ENCODE results near the gene NOX1.

The NOX1 gene

GRCh38 chrX:100874325-100874724 is at the start of gene NOX1:
Gene NOX1 (minus strand): TSS chrX:100874359. CDS start chrX:100874139, 220 bp downstream.
- Mint-ChIP-seq H3K4me1 (ENCODE audit: low read depth) (no peaks in the 10 kb centered on the region), H3K27ac (no peak within 1 kb of the TSS), H3K27me3 (peaks cover 27% of the 10 kb centered on the region), H3K4me3 (no peak within 1 kb of the TSS), H3K9me3 (no peaks in the 10 kb centered on the region), H3K36me3 (ENCODE audit: low read depth) (no peaks in the 10 kb centered on the region)
- DNase-seq: no peak

DNA sequence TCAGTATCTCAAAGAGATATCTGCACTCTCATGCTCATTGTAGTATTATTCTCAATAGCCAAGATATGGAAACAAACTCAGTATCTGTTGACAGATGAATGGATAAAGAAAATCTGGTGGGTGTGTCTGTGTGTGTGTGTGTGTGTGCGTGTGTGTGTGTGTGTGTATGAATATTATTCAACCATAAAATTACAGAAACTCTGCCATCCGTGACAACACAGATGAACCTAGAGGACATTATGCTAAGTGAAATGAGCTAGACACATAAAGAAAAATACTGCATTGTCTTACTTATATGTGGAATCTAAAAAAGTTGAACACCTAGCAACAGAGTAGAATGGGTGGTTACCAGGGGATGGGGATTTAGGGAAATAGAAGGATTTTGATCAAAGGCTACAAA is 41.4 kb upstream of the NOX1 start:
- H3K36me3 Mint-ChIP-seq (ENCODE audit: low read depth): no peaks in the 10 kb centered on the region
- peaks cover 4% of the 10 kb centered on the region for H3K27me3 Mint-ChIP-seq
- no peak overlapping the region for H3K4me3 Mint-ChIP-seq
- no peaks in the 10 kb centered on the region for H3K9me3 Mint-ChIP-seq
- H3K4me1 Mint-ChIP-seq (ENCODE audit: low read depth): no peaks in the 10 kb centered on the region
- no peak overlapping the region for H3K27ac Mint-ChIP-seq
- no peak for DNase-seq

- DNase-seq: no peak
Measured at GRCh38 chrX:100913111-100913510, 39.0 kb upstream of the NOX1 start.

DNA sequence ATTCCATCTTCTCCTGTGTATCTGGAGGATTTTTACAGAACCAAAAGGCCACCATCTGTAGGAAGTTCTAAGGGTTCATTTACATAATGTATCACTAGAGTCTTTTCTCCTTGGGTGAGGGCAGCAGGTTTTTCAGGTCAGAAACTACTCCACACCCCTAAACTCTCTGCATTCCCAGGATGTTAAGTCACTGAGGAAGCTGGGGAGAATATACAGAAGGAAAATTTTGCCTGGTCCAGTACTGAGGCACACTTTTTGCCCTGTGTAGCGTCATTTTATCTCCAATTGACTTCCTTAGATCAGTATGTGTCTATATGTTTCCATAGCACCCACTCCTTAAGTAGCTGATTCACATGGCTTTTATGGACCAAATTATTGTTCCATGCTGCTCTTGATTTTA is 37.6 kb upstream of the NOX1 start:
- DNase-seq: no peak
- Mint-ChIP-seq H3K4me3 (no peak overlapping the region), H3K9me3 (no peaks in the 10 kb centered on the region), H3K27me3 (peaks cover 16% of the 10 kb centered on the region), H3K4me1 (ENCODE audit: low read depth) (no peaks in the 10 kb centered on the region), H3K27ac (no peak overlapping the region), H3K36me3 (ENCODE audit: low read depth) (no peaks in the 10 kb centered on the region)

More at GRCh38 chrX:100913111-100913510, 39.0 kb upstream of the NOX1 start:
- no peaks in the 10 kb centered on the region for H3K9me3 Mint-ChIP-seq
- H3K4me1 Mint-ChIP-seq (ENCODE audit: low read depth): no peaks in the 10 kb centered on the region
- no peaks in the 10 kb centered on the region for H3K36me3 Mint-ChIP-seq (ENCODE audit: low read depth)
- H3K27ac Mint-ChIP-seq: no peak overlapping the region
- H3K4me3 Mint-ChIP-seq: no peak overlapping the region
- peaks cover 11% of the 10 kb centered on the region for H3K27me3 Mint-ChIP-seq

DNA sequence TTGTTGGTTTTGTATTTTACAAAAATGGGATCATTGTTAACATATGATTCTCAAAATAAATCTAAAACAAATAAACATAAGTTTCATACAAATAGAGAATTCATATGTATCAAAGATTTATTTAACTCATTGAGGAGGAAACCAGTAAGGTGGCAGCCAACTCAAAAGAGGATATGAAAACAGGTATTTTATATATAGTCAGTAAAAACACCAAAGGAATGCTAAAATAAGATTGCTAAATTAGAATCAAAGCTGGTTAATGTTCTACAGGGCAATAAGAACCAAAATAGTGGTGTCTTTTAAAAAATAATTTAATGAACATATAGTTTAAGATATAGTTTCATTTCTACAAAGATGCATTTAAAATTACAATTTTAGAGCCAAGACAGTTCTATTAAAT is 31.5 kb upstream of the NOX1 start:
- no peaks in the 10 kb centered on the region for H3K4me1 Mint-ChIP-seq (ENCODE audit: low read depth)
- H3K9me3 Mint-ChIP-seq: no peaks in the 10 kb centered on the region
- H3K27ac Mint-ChIP-seq: no peak overlapping the region
- no peak overlapping the region for H3K4me3 Mint-ChIP-seq
- DNase-seq: no peak
- H3K36me3 Mint-ChIP-seq (ENCODE audit: low read depth): no peaks in the 10 kb centered on the region
- H3K27me3 Mint-ChIP-seq: peaks cover 21% of the 10 kb centered on the region

DNA sequence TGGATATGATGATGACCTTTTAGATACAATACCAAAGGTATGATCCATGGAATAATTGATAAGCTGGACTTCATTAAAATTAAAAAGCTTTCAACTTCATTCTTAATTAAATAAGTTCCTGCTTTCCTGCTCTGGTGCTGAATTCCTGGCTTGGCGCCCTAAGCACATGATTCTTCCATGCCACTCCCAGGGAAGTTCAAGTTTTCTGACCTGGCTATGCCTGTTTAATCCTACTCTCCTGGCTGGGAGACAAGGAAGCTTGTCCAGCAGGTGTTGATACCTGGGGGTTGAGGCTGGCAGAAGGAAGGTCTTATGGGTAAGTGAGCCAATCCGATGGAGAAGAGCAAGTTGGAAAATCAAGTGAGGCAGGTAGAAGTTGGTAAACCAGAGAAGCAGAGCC is 30.3 kb upstream of the NOX1 start:
- Mint-ChIP-seq H3K9me3 (no peaks in the 10 kb centered on the region), H3K36me3 (ENCODE audit: low read depth) (no peaks in the 10 kb centered on the region), H3K27ac (no peak overlapping the region), H3K27me3 (peaks cover 19% of the 10 kb centered on the region), H3K4me1 (ENCODE audit: low read depth) (no peaks in the 10 kb centered on the region), H3K4me3 (no peak overlapping the region)
- DNase-seq: no peak

DNA sequence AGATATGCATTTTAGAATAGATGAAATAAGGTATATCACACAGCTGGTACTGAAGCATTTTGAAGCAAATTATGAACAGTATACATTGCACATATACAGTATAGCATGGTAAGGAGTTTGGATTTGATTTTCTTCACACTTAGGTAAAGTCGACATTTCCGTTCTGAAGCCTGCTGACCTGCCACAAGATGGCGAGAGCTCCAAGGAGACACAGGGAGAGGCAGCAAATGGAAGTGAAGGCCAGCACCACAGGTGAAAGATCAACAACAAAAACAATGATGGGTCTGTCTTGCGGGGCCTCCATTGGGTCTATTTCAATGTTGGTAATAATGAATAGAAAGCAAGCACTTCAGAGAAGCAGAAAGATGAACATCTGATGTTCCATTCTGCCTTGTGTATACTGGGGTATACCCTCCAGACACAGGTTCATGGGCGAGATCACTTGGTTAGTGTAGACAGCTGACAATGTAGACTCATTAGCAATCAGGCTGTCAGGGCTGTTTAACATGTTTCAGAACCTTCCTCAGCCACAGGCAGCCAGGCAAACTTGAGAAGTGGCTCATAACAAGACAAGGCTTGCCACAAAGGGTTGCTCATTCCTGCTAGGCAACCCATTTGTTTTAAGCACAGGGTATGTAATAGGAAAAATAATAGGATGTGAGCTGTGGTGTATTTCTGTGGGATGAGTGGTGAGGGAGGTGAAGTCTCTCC is 21.4 kb upstream of the NOX1 start:
- H3K27me3 Mint-ChIP-seq: peaks cover 5% of the 10 kb centered on the region
- no peak overlapping the region for H3K27ac Mint-ChIP-seq
- DNase-seq: no peak
- no peak overlapping the region for H3K4me3 Mint-ChIP-seq
- no peaks in the 10 kb centered on the region for H3K36me3 Mint-ChIP-seq (ENCODE audit: low read depth)
- H3K4me1 Mint-ChIP-seq (ENCODE audit: low read depth): no peaks in the 10 kb centered on the region
- no peaks in the 10 kb centered on the region for H3K9me3 Mint-ChIP-seq

DNA sequence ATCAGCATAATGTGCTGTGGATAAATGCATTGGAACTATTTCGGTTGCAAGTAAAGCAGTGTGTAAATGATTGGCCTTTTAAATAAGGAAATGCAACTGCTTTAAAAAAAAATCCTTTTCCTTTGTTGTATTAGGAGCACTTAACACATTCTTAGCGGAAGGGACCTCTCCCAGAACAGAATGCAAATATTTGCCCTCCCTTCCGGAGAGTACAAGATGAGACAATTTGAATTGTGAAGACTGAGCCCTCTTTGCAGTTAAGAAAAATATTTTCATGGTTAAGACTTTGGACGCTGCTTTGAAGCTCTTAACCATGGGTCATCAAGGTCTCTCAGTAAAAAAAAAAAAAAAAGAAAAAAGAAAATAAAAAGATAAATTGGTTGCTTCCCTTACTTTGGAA is 9.5 kb upstream of the NOX1 start:
- Mint-ChIP-seq H3K27ac (no peak overlapping the region), H3K36me3 (ENCODE audit: low read depth) (no peaks in the 10 kb centered on the region), H3K4me3 (no peak overlapping the region), H3K9me3 (no peaks in the 10 kb centered on the region), H3K4me1 (ENCODE audit: low read depth) (peaks cover 3% of the 10 kb centered on the region), H3K27me3 (peaks cover 39% of the 10 kb centered on the region)
- no peak for DNase-seq

- Mint-ChIP-seq H3K4me3 (no peak overlapping the region), H3K9me3 (no peaks in the 10 kb centered on the region), H3K27ac (no peak overlapping the region), H3K4me1 (ENCODE audit: low read depth) (peaks cover 3% of the 10 kb centered on the region), H3K27me3 (peaks cover 28% of the 10 kb centered on the region), H3K36me3 (ENCODE audit: low read depth) (no peaks in the 10 kb centered on the region)
- no peak for DNase-seq
Measured at GRCh38 chrX:100880368-100880767, 6.2 kb upstream of the NOX1 start.

GRCh38 chrX:100871594-100872560 is 2.3 kb downstream of the NOX1 start:
- Mint-ChIP-seq H3K4me1 (ENCODE audit: low read depth) (no peaks in the 10 kb centered on the region), H3K36me3 (ENCODE audit: low read depth) (no peaks in the 10 kb centered on the region), H3K4me3 (no peak overlapping the region), H3K9me3 (no peaks in the 10 kb centered on the region), H3K27me3 (peaks cover 30% of the 10 kb centered on the region), H3K27ac (no peak overlapping the region)
- DNase-seq: no peak

GRCh38 chrX:100870527-100870926 is 3.6 kb downstream of the NOX1 start:
- Mint-ChIP-seq H3K9me3 (no peaks in the 10 kb centered on the region), H3K4me3 (no peak overlapping the region), H3K27me3 (peaks cover 32% of the 10 kb centered on the region), H3K36me3 (ENCODE audit: low read depth) (no peaks in the 10 kb centered on the region), H3K27ac (no peak overlapping the region), H3K4me1 (ENCODE audit: low read depth) (no peaks in the 10 kb centered on the region)
- DNase-seq: no peak

DNA sequence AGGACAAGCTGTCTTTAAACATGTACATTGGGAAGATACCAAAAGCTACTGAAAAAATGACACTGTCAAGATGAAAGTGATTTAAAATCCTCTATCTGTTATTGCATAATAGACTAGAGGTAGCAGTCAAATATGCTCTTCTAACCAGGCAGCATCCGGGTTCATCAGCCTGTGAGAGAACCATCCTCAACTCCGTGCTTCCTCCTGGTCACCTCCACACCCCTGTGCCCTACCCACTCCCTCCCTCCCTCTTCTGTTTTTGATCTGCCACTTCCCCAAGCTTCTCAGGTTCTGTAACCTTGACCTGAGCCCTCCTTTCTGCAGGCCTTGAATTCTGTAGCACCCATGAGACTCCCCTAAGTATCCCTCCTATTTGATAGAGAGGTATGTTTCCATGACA is 5.9 kb downstream of the NOX1 start:
- DNase-seq: no peak
- no peaks in the 10 kb centered on the region for H3K9me3 Mint-ChIP-seq
- no peaks in the 10 kb centered on the region for H3K4me1 Mint-ChIP-seq (ENCODE audit: low read depth)
- H3K36me3 Mint-ChIP-seq (ENCODE audit: low read depth): no peaks in the 10 kb centered on the region
- H3K27me3 Mint-ChIP-seq: peaks cover 42% of the 10 kb centered on the region
- H3K4me3 Mint-ChIP-seq: no peak overlapping the region
- no peak overlapping the region for H3K27ac Mint-ChIP-seq

GRCh38 chrX:100864657-100865391 is 9.3 kb downstream of the NOX1 start:
- no peaks in the 10 kb centered on the region for H3K9me3 Mint-ChIP-seq
- no peaks in the 10 kb centered on the region for H3K4me1 Mint-ChIP-seq (ENCODE audit: low read depth)
- H3K27me3 Mint-ChIP-seq: peaks cover 42% of the 10 kb centered on the region
- DNase-seq: no peak
- H3K4me3 Mint-ChIP-seq: no peak overlapping the region
- no peak overlapping the region for H3K27ac Mint-ChIP-seq
- H3K36me3 Mint-ChIP-seq (ENCODE audit: low read depth): no peaks in the 10 kb centered on the region

GRCh38 chrX:100863326-100863864 is 10.8 kb downstream of the NOX1 start:
- H3K9me3 Mint-ChIP-seq: no peaks in the 10 kb centered on the region
- no peaks in the 10 kb centered on the region for H3K36me3 Mint-ChIP-seq (ENCODE audit: low read depth)
- no peak overlapping the region for H3K27ac Mint-ChIP-seq
- no peak overlapping the region for H3K4me3 Mint-ChIP-seq
- DNase-seq: no peak
- peaks cover 51% of the 10 kb centered on the region for H3K27me3 Mint-ChIP-seq
- no peaks in the 10 kb centered on the region for H3K4me1 Mint-ChIP-seq (ENCODE audit: low read depth)
